Neural cell (in vitro differentiated cells): ENCODE measurements around the gene GIMAP6.

ENCODE experiments used
- CTCF ChIP-seq: fragments of 450-650 bp; IDR thresholded peaks from 2 replicates; pipeline ENCODE4 v1.5.1; 2014; ENCODE audit warnings: antibody characterized with exemption, mild to moderate bottlenecking, moderate library complexity; ENCODE audit not compliant: poor library complexity, severe bottlenecking
- RAD21 ChIP-seq: fragments of 450-650 bp; conservative IDR thresholded peaks from 2 replicates; pipeline ENCODE4 v1.6.1; 2014; ENCODE audit warnings: antibody characterized with exemption, mild to moderate bottlenecking, moderate library complexity
- SMC3 ChIP-seq: fragments of 450-650 bp; conservative IDR thresholded peaks from 2 replicates; pipeline ENCODE4 v1.6.1; 2014; ENCODE audit warnings: antibody characterized with exemption, mild to moderate bottlenecking, moderate library complexity; ENCODE audit not compliant: poor library complexity

GRCh38 chr7:150641854-150642253 is 9.7 kb upstream of the GIMAP6 start:
- no peak for TF ChIP-seq CTCF
- TF ChIP-seq RAD21, result no peak
- no peak for TF ChIP-seq SMC3
